Measurements from ENCODE around the gene NFKB1.

DNA sequence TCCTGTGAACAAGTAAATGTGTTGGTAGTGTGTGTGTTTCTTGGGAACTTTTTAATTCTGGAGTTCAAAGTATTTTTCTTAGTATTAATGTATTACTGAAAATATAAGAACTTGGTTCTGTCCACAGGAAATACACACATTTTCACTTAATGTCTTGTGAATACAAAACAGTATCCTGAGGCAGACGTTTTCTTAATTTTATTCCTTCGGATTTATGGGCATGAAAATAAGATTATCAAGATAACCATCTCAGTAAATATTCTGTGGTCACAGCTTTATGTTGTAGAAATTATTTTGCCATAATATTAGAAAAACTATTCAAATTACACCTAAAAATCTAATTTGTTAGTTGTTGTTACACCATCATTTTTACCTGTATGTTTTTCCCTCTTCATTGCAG lies 29.8 kb downstream of the NFKB1 start:
- TF ChIP-seq, protein P1, sequence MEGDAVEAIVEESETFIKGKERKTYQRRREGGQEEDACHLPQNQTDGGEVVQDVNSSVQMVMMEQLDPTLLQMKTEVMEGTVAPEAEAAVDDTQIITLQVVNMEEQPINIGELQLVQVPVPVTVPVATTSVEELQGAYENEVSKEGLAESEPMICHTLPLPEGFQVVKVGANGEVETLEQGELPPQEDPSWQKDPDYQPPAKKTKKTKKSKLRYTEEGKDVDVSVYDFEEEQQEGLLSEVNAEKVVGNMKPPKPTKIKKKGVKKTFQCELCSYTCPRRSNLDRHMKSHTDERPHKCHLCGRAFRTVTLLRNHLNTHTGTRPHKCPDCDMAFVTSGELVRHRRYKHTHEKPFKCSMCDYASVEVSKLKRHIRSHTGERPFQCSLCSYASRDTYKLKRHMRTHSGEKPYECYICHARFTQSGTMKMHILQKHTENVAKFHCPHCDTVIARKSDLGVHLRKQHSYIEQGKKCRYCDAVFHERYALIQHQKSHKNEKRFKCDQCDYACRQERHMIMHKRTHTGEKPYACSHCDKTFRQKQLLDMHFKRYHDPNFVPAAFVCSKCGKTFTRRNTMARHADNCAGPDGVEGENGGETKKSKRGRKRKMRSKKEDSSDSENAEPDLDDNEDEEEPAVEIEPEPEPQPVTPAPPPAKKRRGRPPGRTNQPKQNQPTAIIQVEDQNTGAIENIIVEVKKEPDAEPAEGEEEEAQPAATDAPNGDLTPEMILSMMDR (IDR thresholded peaks at IDR 0.05; ENCODE audit: insufficient read depth, low read length, poor library complexity, severe bottlenecking) = no peak
- no peak for TF ChIP-seq EZH2phosphoT487 (conservative IDR thresholded peaks at IDR 0.05; ENCODE audit: low read length)

Data from SU-DHL-6 (cell line).